OCI-LY7 (cell line): ENCODE results near the gene EGR2. TPM values are rescaled to one million over a fixed set of nuclear protein-coding genes. Genes with fewer than 3 reads are reported as not detected.

Experiments used
- BruUV-seq: library from RNA; stranded (reverse); fragments of 400-500 nt; replicated peaks from 2 replicates; lab custom pipeline; 2021; lab: Mats Ljungman, UMichigan
- CTCF ChIA-PET: fragments of 300-600 bp; sonication (Branson Sonifier 250); formaldehyde crosslinking; loops from one replicate; lab custom pipeline; 2022; ENCODE audit warnings: antibody characterized with exemption; ENCODE audit not compliant: unreplicated experiment; lab: Charles Lee
- POLR2A ChIA-PET: fragments of 300-600 bp; sonication (Branson Sonifier 250); formaldehyde crosslinking; loops from one replicate; lab custom pipeline; 2022; ENCODE audit warnings: antibody characterized with exemption; lab: Charles Lee
- DNase-seq: peaks from one replicate; pipeline ENCODE4 v3.0.0-alpha.2; 2015; ENCODE audit warnings: low spot score
- H2AFZ ChIP-seq: fragments of 200-600 bp; sonication (generic), shearing (Covaris generic); 2 replicates; pipeline ENCODE4 v1.6.1; 2014; ENCODE audit warnings: mild to moderate bottlenecking, antibody characterized with exemption, low read length, moderate library complexity
- H3K27ac ChIP-seq: fragments of 200-600 bp; sonication (generic); 2 replicates; pipeline ENCODE4 v1.5.1; 2014; ENCODE audit warnings: mixed run types, low read depth, mild to moderate bottlenecking, moderate library complexity, low read length, inconsistent platforms; ENCODE audit not compliant: poor library complexity, severe bottlenecking
- H3K36me3 ChIP-seq: fragments of 200-600 bp; sonication (generic); 2 replicates; pipeline ENCODE4 v1.6.1; 2014; ENCODE audit warnings: mild to moderate bottlenecking, antibody characterized with exemption, low read length, moderate library complexity, mixed read lengths; ENCODE audit not compliant: insufficient read depth
- H3K4me1 ChIP-seq: fragments of 200-600 bp; sonication (generic); 2 replicates; pipeline ENCODE4 v1.5.1; 2014; ENCODE audit warnings: mild to moderate bottlenecking, low read length; ENCODE audit not compliant: insufficient read depth, poor library complexity, severe bottlenecking
- H3K4me2 ChIP-seq: fragments of 200-600 bp; sonication (generic); 2 replicates; pipeline ENCODE4 v1.6.1; 2014; ENCODE audit warnings: mild to moderate bottlenecking, low read length
- H3K4me3 ChIP-seq: fragments of 200-600 bp; sonication (generic); 2 replicates; pipeline ENCODE4 v1.5.1; 2014; ENCODE audit warnings: mild to moderate bottlenecking, low read depth, low read length; ENCODE audit not compliant: poor library complexity, severe bottlenecking
- H3K79me2 ChIP-seq: fragments of 200-600 bp; sonication (generic); 2 replicates; pipeline ENCODE4 v1.6.1; 2016; ENCODE audit warnings: low read depth, mild to moderate bottlenecking, low read length, moderate library complexity, mixed read lengths; ENCODE audit not compliant: insufficient read depth
- H3K9me2 ChIP-seq: fragments of 200-600 bp; sonication (generic); 2 replicates; pipeline ENCODE4 v1.6.1; 2016; ENCODE audit warnings: mild to moderate bottlenecking, low read length, mixed read lengths; ENCODE audit not compliant: insufficient read depth
- H3K9me3 ChIP-seq: fragments of 200-600 bp; sonication (generic); 2 replicates; pipeline ENCODE4 v1.6.1; 2014; ENCODE audit warnings: mild to moderate bottlenecking, mixed run types, low read length, mixed read lengths
- H4K20me1 ChIP-seq: fragments of 200-600 bp; sonication (generic); 2 replicates; pipeline ENCODE4 v1.6.1; 2014; ENCODE audit warnings: mild to moderate bottlenecking, antibody characterized with exemption, low read length, moderate library complexity, mixed read lengths; ENCODE audit not compliant: insufficient read depth
- CTCF ChIP-seq: fragments of 200-600 bp; sonication (generic); conservative IDR thresholded peaks from 2 replicates; pipeline ENCODE4 v1.5.1; 2014; ENCODE audit warnings: mild to moderate bottlenecking, antibody characterized with exemption, low read length, moderate library complexity, mixed read lengths
- EZH2phosphoT487 ChIP-seq: fragments of 200-600 bp; sonication (generic); IDR thresholded peaks from 2 replicates; pipeline ENCODE4 v1.6.1; 2018; ENCODE audit warnings: low read depth, borderline replicate concordance, mild to moderate bottlenecking, mixed run types, antibody characterized with exemption, low read length, moderate library complexity, mixed read lengths
- intact Hi-C: fragments of 100-400 bp; cut with micrococcal nuclease; formaldehyde crosslinking; loops from one replicate; pipeline ENCODE4 v1.10.0; 2022; ENCODE audit not compliant: unreplicated experiment
- total RNA-seq, 2 experiments: library from RNA; depleted of rRNA in 1 of 2; stranded (reverse); fragments of >200 nt in 1 of 2; shearing (Covaris generic) in 1 of 2; gene quantifications; 2 replicates each; pipeline ENCODE4 v1.2.3, GENCODE V29; 2014 to 2022

EGR2 gene
- total RNA-seq, 2 experiments from 2014 or later, result 0.19 TPM; not detected in 1

GRCh38 chr10:62812672-62813439 is 3.3 kb downstream of the EGR2 start:
- intact Hi-C loops, result loop anchor here (10.0 kb wide), 1 partner anchor 712 kb away; the partner anchor contains the start of gene REEP3
- Histone ChIP-seq H3K4me1 (peaks cover 25% of the 10 kb centered on the region), H3K4me3 (no peak overlapping the region), H3K79me2 (peaks cover 27% of the 10 kb centered on the region), H4K20me1 (peaks cover 22% of the 10 kb centered on the region), H3K9me2 (no peaks in the 10 kb centered on the region), H3K9me3 (no peaks in the 10 kb centered on the region), H2AFZ (no peak overlapping the region), H3K4me2 (no peak overlapping the region), H3K36me3 (peaks cover 33% of the 10 kb centered on the region), H3K27ac (no peak overlapping the region)
- no TSS peak for BruUV-seq
- no peak for TF ChIP-seq CTCF
- TF ChIP-seq EZH2phosphoT487, result no peak
- CTCF ChIA-PET, result no interaction called here
- POLR2A ChIA-PET, result no interaction called here
- no peak for DNase-seq

- Histone ChIP-seq H3K4me3 (no peak overlapping the region), H3K4me2 (peak overlapping the region; percentile 2; the same call in 1 of the 2 replicates), H3K27ac (no peak overlapping the region), H3K4me1 (peaks cover 41% of the 10 kb centered on the region), H2AFZ (no peak overlapping the region), H3K9me2 (no peaks in the 10 kb centered on the region), H3K79me2 (peaks cover 42% of the 10 kb centered on the region), H3K36me3 (peaks cover 48% of the 10 kb centered on the region), H3K9me3 (no peaks in the 10 kb centered on the region), H4K20me1 (peaks cover 38% of the 10 kb centered on the region)
- BruUV-seq, result no TSS peak
- ChIA-PET CTCF (no interaction called here), POLR2A (interaction anchor here (0.6 to 1.4 kb wide), 3 partner anchors 32 to 277 kb away, joined by 3 to 5 read pairs (median 3); no protein-coding TSS in a partner anchor)
- TF ChIP-seq CTCF, result no peak
- no peak for TF ChIP-seq EZH2phosphoT487
- DNase-seq, result no peak
- intact Hi-C loops, result loop anchor here (10.0 kb wide), 1 partner anchor 713 kb away; the partner anchor contains the start of gene REEP3
These were observed 4.8 kb downstream of the EGR2 start for GRCh38 chr10:62811159-62811875.
